Mesenteric fat pad (tissue), 1 donor: ENCODE results near the gene TSPAN9. TPM values are rescaled to one million over a fixed set of nuclear protein-coding genes. Genes with fewer than 3 reads are reported as not detected.

ENCODE experiments used
- DNase-seq: peaks from one replicate; pipeline ENCODE4 v3.0.0-alpha.2; 2020; ENCODE audit warnings: low spot score
- total RNA-seq: library from RNA; stranded (reverse); fragmentation: NEBNext Ultra II Directional; extraction: Animal tissue kit (Norgen Biotek cat#: 25700); gene quantifications from one replicate; pipeline ENCODE4 v1.2.1, GENCODE V29; 2021
- donor health status: DM: yes; HTN: yes; CAD: no.

Gene TSPAN9
- total RNA-seq, 1 donor from 2014 or later: 36.9 TPM

- no peak for DNase-seq
These were observed 81.8 kb downstream of the TSPAN9 start for GRCh38 chr12:3158851-3159465.

GRCh38 chr12:3160081-3160480, 82.9 kb downstream of the TSPAN9 start:
- no peak for DNase-seq

GRCh38 chr12:3161861-3162260, 84.7 kb downstream of the TSPAN9 start:
- no peak for DNase-seq

- DNase-seq: no peak
These were observed 87.4 kb downstream of the TSPAN9 start for GRCh38 chr12:3164454-3165077.

- DNase-seq: no peak
These were observed 88.2 kb downstream of the TSPAN9 start for GRCh38 chr12:3165078-3165980.

GRCh38 chr12:3167636-3168035, 90.5 kb downstream of the TSPAN9 start:
- no peak for DNase-seq

GRCh38 chr12:3168223-3169221, 91.3 kb downstream of the TSPAN9 start:
- no peak for DNase-seq

- DNase-seq: no peak
These were observed 93.4 kb downstream of the TSPAN9 start for GRCh38 chr12:3170423-3171194.

GRCh38 chr12:3171195-3171591, 94.0 kb downstream of the TSPAN9 start:
- DNase-seq: no peak

GRCh38 chr12:3172124-3173007, 95.2 kb downstream of the TSPAN9 start:
- DNase-seq: no peak

- no peak for DNase-seq
These were observed 95.9 kb downstream of the TSPAN9 start for GRCh38 chr12:3173008-3173553.

GRCh38 chr12:3173912-3174311, 96.7 kb downstream of the TSPAN9 start:
- DNase-seq: no peak

GRCh38 chr12:3175238-3175637, 98.1 kb downstream of the TSPAN9 start:
- DNase-seq: no peak

- no peak for DNase-seq
These were observed 99.6 kb downstream of the TSPAN9 start for GRCh38 chr12:3176754-3177153.

GRCh38 chr12:3177778-3178425, 100.7 kb downstream of the TSPAN9 start:
- no peak for DNase-seq

- no peak for DNase-seq
These were observed 101.6 kb downstream of the TSPAN9 start for GRCh38 chr12:3178671-3179313.

- DNase-seq: no peak
These were observed 102.6 kb downstream of the TSPAN9 start for GRCh38 chr12:3179731-3180130.

- no peak for DNase-seq
These were observed 105.2 kb downstream of the TSPAN9 start for GRCh38 chr12:3182426-3182825.
